Measurements from ENCODE around the gene ZNF444. TPM values are rescaled to one million over a fixed set of nuclear protein-coding genes. Genes with fewer than 3 reads are reported as not detected.
"Not testable (repeated sequence)": the region's sequence is repeated elsewhere in the genome, so short reads cannot be mapped to it uniquely, and the experiment has no call there.

ZNF444 gene
- total and polyA plus RNA-seq, 12 donors, result 7.2 to 66.3 (median 35.8) TPM

- intact Hi-C loops (cut with DNase I), result no loop called here
- Histone ChIP-seq H3K4me1 (replicated peaks in 1 of 2) (no peaks in the 10 kb centered on the region), H3K36me3 (replicated peaks in 1 of 2) (no peaks in the 10 kb centered on the region), H3K4me3 (no peak overlapping the region), H3K9me3 (replicated peaks in 1 of 3) (no peaks in the 10 kb centered on the region), H3K27ac (no peak overlapping the region), H3K27me3 (no peaks in the 10 kb centered on the region)
- WGBS, 4 donors, result 73 to 86% (median 85%) methylated on average over 12 of the region's 12 CpGs
- TF ChIP-seq CTCF (IDR thresholded peaks at IDR 0.05) (no peak), POLR2A (IDR thresholded peaks at IDR 0.05) (no peak)
- no peak for DNase-seq
Measured at GRCh38 chr19:56193981-56194640, 53.0 kb downstream of the ZNF444 start.

GRCh38 chr19:56197646-56198045 lies 56.6 kb downstream of the ZNF444 start, which contains the start of gene ZSCAN5B:
TSS of gene ZSCAN5B (minus strand) at chr19:56197783. CDS start at chr19:56193052, 4,731 bp downstream.
- intact Hi-C loops (cut with DNase I); H3K4me1 ChIP-seq (replicated peaks in 1 of 2); H3K27me3 ChIP-seq; H3K27ac ChIP-seq; H3K36me3 ChIP-seq (replicated peaks in 1 of 2); H3K9me3 ChIP-seq (replicated peaks in 1 of 3); H3K4me3 ChIP-seq; DNase-seq: not testable (repeated sequence)
- 84 to 91% (median 89%) methylated on average over 21 to 23 of the region's 23 CpGs for WGBS, 4 donors

- H3K27me3 ChIP-seq, result no peaks in the 10 kb centered on the region
- 66 to 78% (median 74%) methylated on average over 6 to 7 of the region's 7 CpGs for WGBS, 4 donors
- H3K9me3 ChIP-seq (replicated peaks in 1 of 3), result no peaks in the 10 kb centered on the region
- H3K4me1 ChIP-seq (replicated peaks in 1 of 2), result no peaks in the 10 kb centered on the region
- no peaks in the 10 kb centered on the region for H3K36me3 ChIP-seq (replicated peaks in 1 of 2)
- TF ChIP-seq CTCF (IDR thresholded peaks at IDR 0.05) (no peak), POLR2A (IDR thresholded peaks at IDR 0.05) (no peak)
- intact Hi-C loops (cut with DNase I), result no loop called here
- H3K4me3 ChIP-seq, result no peak overlapping the region
- H3K27ac ChIP-seq, result no peak overlapping the region
- DNase-seq, result no peak
Measured at GRCh38 chr19:56199687-56200086, 58.6 kb downstream of the ZNF444 start.

- no peak for TF ChIP-seq POLR2A (IDR thresholded peaks at IDR 0.05)
- WGBS, 4 donors, result 66 to 73% (median 68%) methylated on average over 3 of the region's 3 CpGs
- Histone ChIP-seq H3K9me3 (replicated peaks in 1 of 3) (no peaks in the 10 kb centered on the region), H3K27me3 (no peaks in the 10 kb centered on the region), H3K4me3 (no peak within 1 kb of the TSS), H3K36me3 (replicated peaks in 1 of 2) (no peaks in the 10 kb centered on the region), H3K4me1 (replicated peaks in 1 of 2) (no peaks in the 10 kb centered on the region), H3K27ac (no peak within 1 kb of the TSS)
- intact Hi-C loops (cut with DNase I), result no loop called here
- DNase-seq, result no peak
Measured at GRCh38 chr19:56201973-56202372, 60.9 kb downstream of the ZNF444 start, which contains the start of gene ZSCAN5C. TSS of gene ZSCAN5C (plus strand) at chr19:56202273. CDS start at chr19:56205914, 3,641 bp downstream.

- H3K36me3 ChIP-seq (replicated peaks in 1 of 2); H3K27ac ChIP-seq; H3K4me1 ChIP-seq (replicated peaks in 1 of 2); H3K4me3 ChIP-seq; H3K27me3 ChIP-seq; DNase-seq; intact Hi-C loops (cut with DNase I); H3K9me3 ChIP-seq (replicated peaks in 1 of 3): not testable (repeated sequence)
- 58 to 96% (median 83%) methylated on average over 4 to 5 of the region's 5 CpGs for WGBS, 4 donors
Measured at GRCh38 chr19:56207581-56207980, 66.5 kb downstream of the ZNF444 start.

- 83 to 88% (median 86%) methylated on average over 12 of the region's 12 CpGs for WGBS, 4 donors
- Histone ChIP-seq H3K27me3 (no peaks in the 10 kb centered on the region), H3K4me1 (replicated peaks in 1 of 2) (no peaks in the 10 kb centered on the region), H3K36me3 (replicated peaks in 1 of 2) (no peaks in the 10 kb centered on the region), H3K27ac (no peak overlapping the region), H3K9me3 (replicated peaks in 1 of 3) (no peaks in the 10 kb centered on the region), H3K4me3 (no peak overlapping the region)
- DNase-seq, result no peak
- TF ChIP-seq CTCF (IDR thresholded peaks at IDR 0.05), result no peak
- intact Hi-C loops (cut with DNase I), result no loop called here
Measured at GRCh38 chr19:56209091-56209490, 68.0 kb downstream of the ZNF444 start.

- DNase-seq; H3K4me3 ChIP-seq; H3K27ac ChIP-seq; H3K9me3 ChIP-seq (replicated peaks in 1 of 3); H3K27me3 ChIP-seq; H3K4me1 ChIP-seq (replicated peaks in 1 of 2); H3K36me3 ChIP-seq (replicated peaks in 1 of 2); intact Hi-C loops (cut with DNase I): not testable (repeated sequence)
- 84 to 91% (median 88%) methylated on average over 8 to 9 of the region's 9 CpGs for WGBS, 4 donors
Measured at GRCh38 chr19:56210036-56210435, 68.9 kb downstream of the ZNF444 start.
